ENCODE data around the gene ARID3A. TPM values are rescaled to one million over a fixed set of nuclear protein-coding genes. Genes with fewer than 3 reads are reported as not detected.

ARID3A gene
- total and polyA plus RNA-seq, 2 of the 4 experiments (the other 2 are of a cell fraction), result 16.0 to 23.1 TPM

GRCh38 chr19:986083-986482 lies 60.2 kb downstream of the ARID3A start:
- ATAC-seq (ENCODE audit: low read depth) (no peak), DNase-seq (no peak)
- no peak overlapping the region for H3K4me2 ChIP-seq (ENCODE audit: low read depth, low read length)
- peaks cover 6% of the 10 kb centered on the region for H3K4me1 ChIP-seq (ENCODE audit: control insufficient read depth, insufficient read depth, low read length)
- no peak overlapping the region for H3K23ac ChIP-seq (ENCODE audit: low read depth, low read length)
- H3K36me3 ChIP-seq (ENCODE audit: control insufficient read depth, insufficient read depth, low read length), result peaks cover 36% of the 10 kb centered on the region
- H4K91ac ChIP-seq (ENCODE audit: insufficient read depth, low read depth, low read length), result no peak overlapping the region
- no peak overlapping the region for H2BK120ac ChIP-seq (ENCODE audit: low read depth, low read length)
- H3K9ac ChIP-seq (ENCODE audit: low read depth, low read length), result no peak overlapping the region
- H3K9me1 ChIP-seq (ENCODE audit: insufficient read depth, low read length), result 0 out of 2 replicates have a peak, but pooled peaks cover 4% of the 10 kb centered on the region
- CTCF ChIA-PET, result no interaction called here
- no peaks in the 10 kb centered on the region for H3K27me3 ChIP-seq (ENCODE audit: control insufficient read depth, insufficient read depth, low read length)
- no peak overlapping the region for H3K18ac ChIP-seq (ENCODE audit: low read depth, low read length)
- 91% methylated on average over 9 of the region's 14 CpGs; no CpG with 5 or more reads in 1 of the 2 experiments for WGBS, 2 experiments (ENCODE audit: extremely low coverage in 2 of 2, insufficient read length in 1 of 2)
- H2AFZ ChIP-seq (replicated peaks; ENCODE audit: low read length, poor library complexity), result no peak overlapping the region
- no peak overlapping the region for H3K4me3 ChIP-seq (ENCODE audit: insufficient read depth, low read depth, low read length)
- no peak overlapping the region for H3K27ac ChIP-seq (ENCODE audit: insufficient read depth, low read length)
- no peak overlapping the region for H3K14ac ChIP-seq (replicated peaks; ENCODE audit: low read depth, low read length)
- dilution Hi-C loops (cut with HindIII; ENCODE audit: low sequenced_read_pairs, unreplicated experiment), result no loop called here
- peaks cover 5 to 37% of the 10 kb centered on the region in 2 experiments for H3K79me1 ChIP-seq (ENCODE audit: low read depth in 1 of 2, low read length in 2 of 2)
- no TSS peak for BruUV-seq (replicated peaks)
- TF ChIP-seq ELK1 (IDR thresholded peaks at IDR 0.05; ENCODE audit: borderline replicate concordance, low read depth, low read length), result no peak
- no peak for TF ChIP-seq FOS (IDR thresholded peaks at IDR 0.05; ENCODE audit: low read depth, low read length)
- TF ChIP-seq MXI1 (IDR thresholded peaks at IDR 0.05; ENCODE audit: borderline replicate concordance, low read depth, low read length), result no peak
- no peak overlapping the region for H3K56ac ChIP-seq (ENCODE audit: extremely low read depth, insufficient read depth, low read length)
- intact Hi-C loops (cut with micrococcal nuclease), result no loop called here
- H4K20me1 ChIP-seq (ENCODE audit: insufficient read depth, low read length), result peaks cover 7% of the 10 kb centered on the region
- no peak overlapping the region for H4K5ac ChIP-seq (ENCODE audit: low read depth, low read length)
- no peak overlapping the region for H2BK15ac ChIP-seq (ENCODE audit: low read depth, low read length)
- no peaks in the 10 kb centered on the region for H3K9me3 ChIP-seq (ENCODE audit: control insufficient read depth, insufficient read depth, low read length)
- no peak overlapping the region for H2AK5ac ChIP-seq (ENCODE audit: low read depth, low read length)
- no peak overlapping the region for H3K4ac ChIP-seq (ENCODE audit: low read depth, low read length)
- in situ Hi-C loops (cut with MboI; ENCODE audit: low sequenced_read_pairs), result loop anchor here (10.0 kb wide), 1 partner anchor 221 kb away; no protein-coding TSS in a partner anchor
- POLR2A ChIA-PET (ENCODE audit: unreplicated experiment), result no interaction called here
- no peak overlapping the region for H4K8ac ChIP-seq (ENCODE audit: low read depth in 2 of 2, low read length in 2 of 2)
- no peak overlapping the region for H2BK5ac ChIP-seq (ENCODE audit: low read depth, low read length, poor library complexity, severe bottlenecking)
- H2BK20ac ChIP-seq (ENCODE audit: low read depth, low read length), result no peak overlapping the region
- H2AK9ac ChIP-seq (replicated peaks; ENCODE audit: low read depth, low read length, poor library complexity), result no peak overlapping the region

Data from IMR-90 (cell line).